ENCODE results near the gene RBPJL.

DNA sequence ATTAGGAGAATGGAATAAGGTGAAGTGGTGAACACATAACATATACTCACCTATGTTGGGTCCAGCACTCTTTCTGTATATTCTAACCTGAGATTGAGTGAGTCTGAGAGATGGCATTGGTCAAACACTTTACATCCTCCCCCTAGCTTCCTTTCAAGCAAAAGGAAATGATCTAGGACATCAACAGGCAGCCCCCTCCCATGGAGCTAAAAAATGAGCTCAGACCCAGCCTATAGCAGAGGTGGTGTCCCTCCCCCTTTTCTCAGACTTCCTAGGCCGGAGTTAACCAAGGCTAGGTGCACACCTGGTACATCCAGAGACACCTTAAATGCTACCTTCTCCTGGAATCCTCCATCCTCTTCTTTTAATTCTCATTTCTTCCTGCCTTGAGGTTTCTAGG lies 47.1 kb downstream of the RBPJL start:
- no peak for TF ChIP-seq CTCF (IDR thresholded peaks at IDR 0.05; ENCODE audit: low read depth, low read length, poor library complexity, severe bottlenecking)
- TF ChIP-seq EZH2phosphoT487 (IDR thresholded peaks at IDR 0.05; ENCODE audit: borderline replicate concordance, low read length), result no peak

All from DOHH2 (cell line).